ENCODE results near the gene SLC6A19.

SLC6A19 gene

GRCh38 chr5:1197876-1198666 lies 3.3 kb upstream of the SLC6A19 start:
- no peak for DNase-seq

- DNase-seq = no peak
Measured at GRCh38 chr5:1199340-1199648, 2.1 kb upstream of the SLC6A19 start.

- no peak for DNase-seq
Measured at GRCh38 chr5:1199649-1200494, 1.5 kb upstream of the SLC6A19 start.

- DNase-seq = no peak
Measured at GRCh38 chr5:1200495-1201326, 684 bp upstream of the SLC6A19 start.

- no peak for DNase-seq
Measured at GRCh38 chr5:1202026-1202797, 817 bp downstream of the SLC6A19 start.

GRCh38 chr5:1202798-1203185 lies 1.4 kb downstream of the SLC6A19 start:
- DNase-seq = no peak

- no peak for DNase-seq
Measured at GRCh38 chr5:1203311-1203967, 2.0 kb downstream of the SLC6A19 start.

- no peak for DNase-seq
Measured at GRCh38 chr5:1203968-1204692, 2.7 kb downstream of the SLC6A19 start.

GRCh38 chr5:1204693-1205242 lies 3.4 kb downstream of the SLC6A19 start:
- no peak for DNase-seq

- no peak for DNase-seq
Measured at GRCh38 chr5:1205255-1206180, 4.1 kb downstream of the SLC6A19 start.

- no peak for DNase-seq
Measured at GRCh38 chr5:1206521-1207412, 5.4 kb downstream of the SLC6A19 start.

- DNase-seq = no peak
Measured at GRCh38 chr5:1207555-1207954, 6.2 kb downstream of the SLC6A19 start.

- no peak for DNase-seq
Measured at GRCh38 chr5:1208221-1208742, 6.9 kb downstream of the SLC6A19 start.

GRCh38 chr5:1208743-1209488 lies 7.5 kb downstream of the SLC6A19 start:
- no peak for DNase-seq

- no peak for DNase-seq
Measured at GRCh38 chr5:1209489-1209852, 8.1 kb downstream of the SLC6A19 start.

GRCh38 chr5:1209896-1210776 lies 8.7 kb downstream of the SLC6A19 start:
- no peak for DNase-seq

GRCh38 chr5:1210832-1211251 lies 9.4 kb downstream of the SLC6A19 start:
- DNase-seq = no peak

Measured in effector CD4-positive, alpha-beta T cell (primary cell).